Measurements from ENCODE around the gene SPEN. TPM values are rescaled to one million over a fixed set of nuclear protein-coding genes. Genes with fewer than 3 reads are reported as not detected.

SPEN gene
- total and polyA plus RNA-seq, 9 of the 15 experiments (the other 6 are each of a cell fraction or from before 2014, with no cell fraction given) = 5.7 to 87.5 (median 27.2) TPM

GRCh38 chr1:15975805-15976680 lies 128.5 kb downstream of the SPEN start, which contains the start of gene ZBTB17 (continued):
- TF ChIP-seq CHD7 (IDR thresholded peaks at IDR 0.05; ENCODE audit: low read depth, low read length) (no peak), TEAD2 (tag; IDR thresholded peaks at IDR 0.05) (no peak), ZBTB7A (IDR thresholded peaks at IDR 0.05; ENCODE audit: borderline replicate concordance, control insufficient read depth, low read depth, low read length) (peak; percentile 9; the same call in 1 of the 2 replicates), CHCHD3 (CRISPR knock-in tag; IDR thresholded peaks at IDR 0.05) (no peak), ZNF143 (CRISPR knock-in tag; IDR thresholded peaks at IDR 0.05) (peak; percentile 49; the same call in 1 of the 2 replicates), ZC3H11A (IDR thresholded peaks at IDR 0.05; ENCODE audit: low read depth, low read length) (no peak; the same call in 1 of the 2 replicates), THRB (CRISPR knock-in tag; conservative IDR thresholded peaks at IDR 0.05) (no peak)

All from K562 (cell line).